Measurements from ENCODE around the gene NEFH. TPM values are rescaled to one million over a fixed set of nuclear protein-coding genes. Genes with fewer than 3 reads are reported as not detected.
"Not testable (repeated sequence)": the region's sequence is repeated elsewhere in the genome, so short reads cannot be mapped to it uniquely, and the experiment has no call there.

NEFH gene
- polyA plus RNA-seq, 3 donors: 0.22 to 0.56 (median 0.36) TPM

GRCh38 chr22:29485448-29485847 is 5.4 kb downstream of the NEFH start:
- H3K27ac ChIP-seq (ENCODE audit: low read depth, low read length): no peak overlapping the region

DNA sequence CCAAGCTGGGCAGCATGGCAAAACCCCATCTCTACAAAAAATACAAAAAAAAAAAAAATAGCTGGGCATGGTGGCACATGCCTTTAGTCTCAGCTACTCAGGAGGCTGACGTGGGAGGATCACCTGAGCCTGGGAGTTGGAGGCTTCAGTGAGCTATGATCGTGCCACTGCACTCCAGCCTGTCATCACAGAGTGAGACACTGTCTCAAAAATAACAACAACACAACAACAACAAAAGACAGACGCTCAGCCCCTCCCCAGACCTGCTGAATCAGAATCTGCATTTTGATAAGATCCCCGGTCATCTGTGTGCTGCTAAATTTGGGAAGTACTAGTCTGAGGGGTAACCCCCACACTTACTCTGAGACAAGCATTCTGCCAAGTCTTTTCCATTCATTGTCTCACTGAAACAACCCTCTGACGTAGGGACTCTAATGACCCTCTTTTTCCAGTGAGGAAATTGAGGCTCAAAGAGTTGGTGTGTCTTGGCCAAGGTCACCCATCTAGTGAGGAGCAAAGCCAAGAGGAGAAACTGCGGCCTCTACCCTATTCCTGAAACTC is 7.5 kb downstream of the NEFH start:
- no peak overlapping the region for H3K27ac ChIP-seq (ENCODE audit: low read depth, low read length)
- 83 to 89% (median 87%) methylated on average over 6 of the region's 6 CpGs for WGBS, 3 donors

More at GRCh38 chr22:29485448-29485847, 5.4 kb downstream of the NEFH start:
- 91 to 96% (median 93%) methylated on average over 8 of the region's 8 CpGs for WGBS, 3 donors

DNA sequence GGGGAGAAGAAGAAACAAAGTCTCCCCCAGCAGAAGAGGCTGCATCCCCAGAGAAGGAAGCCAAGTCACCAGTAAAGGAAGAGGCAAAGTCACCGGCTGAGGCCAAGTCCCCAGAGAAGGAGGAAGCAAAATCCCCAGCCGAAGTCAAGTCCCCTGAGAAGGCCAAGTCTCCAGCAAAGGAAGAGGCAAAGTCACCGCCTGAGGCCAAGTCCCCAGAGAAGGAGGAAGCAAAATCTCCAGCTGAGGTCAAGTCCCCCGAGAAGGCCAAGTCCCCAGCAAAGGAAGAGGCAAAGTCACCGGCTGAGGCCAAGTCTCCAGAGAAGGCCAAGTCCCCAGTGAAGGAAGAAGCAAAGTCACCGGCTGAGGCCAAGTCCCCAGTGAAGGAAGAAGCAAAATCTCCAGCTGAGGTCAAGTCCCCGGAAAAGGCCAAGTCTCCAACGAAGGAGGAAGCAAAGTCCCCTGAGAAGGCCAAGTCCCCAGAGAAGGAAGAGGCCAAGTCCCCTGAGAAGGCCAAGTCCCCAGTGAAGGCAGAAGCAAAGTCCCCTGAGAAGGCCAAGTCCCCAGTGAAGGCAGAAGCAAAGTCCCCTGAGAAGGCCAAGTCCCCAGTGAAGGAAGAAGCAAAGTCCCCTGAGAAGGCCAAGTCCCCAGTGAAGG is 9.2 kb downstream of the NEFH start:
- 53 to 93% (median 59%) methylated on average over 8 of the region's 8 CpGs for WGBS, 3 donors
- not testable (repeated sequence) for H3K27ac ChIP-seq (ENCODE audit: low read depth, low read length)

DNA sequence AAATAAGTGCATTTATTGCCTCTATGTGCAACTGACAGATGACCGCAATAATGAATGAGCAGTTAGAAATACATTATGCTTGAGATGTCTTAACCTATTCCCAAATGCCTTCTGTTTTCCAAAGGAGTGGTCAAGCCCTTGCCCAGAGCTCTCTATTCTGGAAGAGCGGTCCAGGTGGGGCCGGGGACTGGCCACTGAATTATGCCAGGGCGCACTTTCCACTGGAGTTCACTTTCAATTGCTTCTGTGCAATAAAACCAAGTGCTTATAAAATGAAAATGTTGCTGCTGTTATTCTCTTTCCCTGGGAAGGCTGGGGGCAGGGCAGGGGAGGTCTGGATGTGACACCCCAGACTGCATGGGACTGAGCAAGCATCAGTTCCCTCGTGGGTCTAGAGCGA is 11.0 kb downstream of the NEFH start:
- H3K27ac ChIP-seq (ENCODE audit: low read depth, low read length): no peak overlapping the region
- 85 to 96% (median 94%) methylated on average over 6 of the region's 6 CpGs for WGBS, 3 donors

DNA sequence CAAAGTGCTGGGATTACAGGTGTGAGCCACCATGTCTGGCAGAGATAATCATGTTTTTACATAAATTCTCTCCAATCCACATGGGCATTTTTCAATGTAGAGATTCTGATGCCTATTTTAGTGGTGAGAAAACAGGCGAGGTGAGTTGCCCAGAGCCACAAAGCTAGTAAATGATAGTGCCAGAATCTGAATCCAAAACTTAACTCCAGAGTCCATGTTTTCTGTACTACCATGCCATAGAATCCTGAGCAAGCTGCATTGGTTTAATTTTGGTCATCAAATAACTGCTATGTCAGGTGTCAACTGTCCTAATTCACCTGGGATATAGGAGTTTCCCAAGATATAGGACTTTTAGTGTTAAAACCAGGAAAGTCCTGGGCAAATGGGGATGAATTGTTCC is 13.6 kb downstream of the NEFH start:
- 90 to 97% (median 97%) methylated on average over 1 of the region's 1 CpG for WGBS, 3 donors
- H3K27ac ChIP-seq (ENCODE audit: low read depth, low read length): no peak overlapping the region

- no peak overlapping the region for H3K27ac ChIP-seq (ENCODE audit: low read depth, low read length)
- WGBS, 3 donors: 71 to 94% (median 94%) methylated on average over 8 of the region's 8 CpGs
Observed at GRCh38 chr22:29499852-29500251, 19.8 kb downstream of the NEFH start.

DNA sequence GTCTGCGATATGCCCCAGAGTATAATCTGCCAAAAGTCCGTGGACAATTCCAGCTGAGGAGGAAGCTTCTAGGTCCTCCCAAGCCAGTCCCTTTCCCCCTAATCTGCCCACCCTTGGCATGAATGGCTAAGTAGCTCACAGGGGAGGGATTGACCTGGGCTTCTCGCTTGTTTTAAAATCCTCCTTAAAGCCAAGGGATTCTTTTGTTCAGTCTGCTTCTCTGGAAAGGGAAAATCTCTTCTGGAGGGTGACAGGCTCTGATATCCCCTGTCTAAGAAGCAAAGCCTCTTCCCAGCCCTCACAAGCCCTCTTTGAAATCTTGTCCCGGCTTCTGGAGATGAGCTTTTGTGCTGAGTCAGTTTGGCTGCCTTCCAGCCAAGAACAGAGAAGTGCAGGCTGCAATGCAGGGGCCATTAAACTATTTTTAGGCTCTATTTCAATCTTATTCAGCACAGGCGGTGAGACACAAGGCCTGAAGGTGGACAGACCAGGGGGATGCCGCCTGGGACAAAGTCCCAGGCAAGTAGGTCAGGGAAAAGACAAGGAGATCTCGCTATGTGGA is 23.9 kb downstream of the NEFH start:
- 52 to 73% (median 55%) methylated on average over 7 of the region's 7 CpGs for WGBS, 3 donors

DNA sequence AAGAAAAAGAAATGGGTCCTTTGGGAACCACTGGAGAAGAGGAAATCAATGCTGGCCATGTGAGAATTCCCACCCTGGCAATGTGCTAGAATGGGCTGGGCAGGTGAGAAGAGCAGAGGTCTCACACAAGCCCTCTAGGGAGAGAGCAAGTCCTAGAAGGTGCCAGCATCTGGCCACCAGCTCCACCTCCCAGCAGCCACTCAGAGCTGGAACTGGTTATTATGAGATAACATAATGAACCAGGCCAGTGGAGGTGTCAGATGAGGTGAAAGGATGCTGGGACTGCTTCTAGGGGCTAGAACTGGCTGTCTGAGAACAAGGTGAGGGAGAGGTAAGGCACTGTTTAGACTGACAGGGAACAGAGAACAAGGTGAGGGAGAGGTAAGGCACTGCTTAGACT is 29.3 kb downstream of the NEFH start:
- no peak overlapping the region for H3K27ac ChIP-seq (ENCODE audit: low read depth, low read length)

More for the DNA sequence above, 23.9 kb downstream of the NEFH start:
- H3K27ac ChIP-seq (ENCODE audit: low read depth, low read length): no peak overlapping the region

- H3K27ac ChIP-seq (ENCODE audit: low read depth, low read length): no peak overlapping the region
- WGBS, 3 donors: 82 to 100% (median 87%) methylated on average over 1 of the region's 1 CpG
Observed at GRCh38 chr22:29509815-29510214, 29.8 kb downstream of the NEFH start.

DNA sequence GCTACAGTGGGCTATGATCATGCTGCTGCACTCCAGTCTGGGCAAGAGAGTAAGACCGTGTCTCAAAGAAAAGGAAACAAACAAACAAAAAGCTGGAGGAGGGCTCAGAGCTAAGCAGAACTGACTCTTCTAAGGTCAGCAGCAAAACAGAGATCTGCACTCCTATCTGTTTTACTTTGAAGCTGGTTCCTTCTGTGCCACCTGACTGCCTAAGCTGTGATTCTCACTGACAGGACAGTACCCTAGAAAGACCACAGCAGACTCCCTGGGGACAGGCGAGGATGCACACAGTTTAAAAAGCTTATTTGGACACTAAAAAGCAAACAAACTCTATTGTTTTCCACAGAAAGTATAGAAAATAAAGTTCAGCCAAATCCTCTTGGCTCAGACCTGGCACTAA is 30.5 kb downstream of the NEFH start:
- H3K27ac ChIP-seq (ENCODE audit: low read depth, low read length): no peak overlapping the region
- 89 to 96% (median 91%) methylated on average over 2 of the region's 2 CpGs for WGBS, 3 donors

DNA sequence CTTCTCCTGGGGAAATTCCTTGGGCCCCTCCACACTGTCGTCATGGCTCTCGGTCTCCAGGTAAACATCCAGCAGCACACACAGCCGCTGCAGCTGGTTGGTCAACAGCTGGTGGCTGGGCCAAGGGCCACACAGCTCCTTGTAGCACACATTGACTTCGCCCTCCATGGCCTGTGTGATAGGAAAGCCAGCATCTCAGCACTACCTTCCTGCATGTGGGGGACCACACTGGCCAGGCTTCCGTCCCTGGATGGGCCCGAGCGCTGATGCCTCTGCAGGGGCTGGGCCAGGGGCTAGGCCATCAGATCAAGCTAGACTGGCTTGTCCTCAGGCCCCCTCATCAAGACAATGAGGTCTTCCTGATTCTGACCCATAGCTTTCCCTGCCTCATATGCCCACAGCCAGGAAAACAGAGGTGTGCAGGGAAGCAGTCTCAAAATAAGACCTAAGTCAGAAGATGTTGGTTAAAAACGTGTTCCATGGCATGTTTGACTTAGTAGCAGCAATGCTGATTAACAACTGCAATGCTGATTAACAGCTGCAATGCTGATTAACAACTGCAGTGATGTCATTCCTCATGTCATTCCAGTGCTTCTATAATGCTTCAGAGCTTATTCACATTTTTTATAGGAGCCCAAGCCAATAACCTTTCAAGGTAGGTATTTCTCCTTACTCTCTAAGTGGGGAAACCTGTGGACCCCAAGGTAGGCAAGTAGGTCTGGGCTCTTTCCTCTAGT is 31.3 kb downstream of the NEFH start:
- 88 to 94% (median 92%) methylated on average over 8 of the region's 8 CpGs for WGBS, 3 donors
- no peak overlapping the region for H3K27ac ChIP-seq (ENCODE audit: low read depth, low read length)

DNA sequence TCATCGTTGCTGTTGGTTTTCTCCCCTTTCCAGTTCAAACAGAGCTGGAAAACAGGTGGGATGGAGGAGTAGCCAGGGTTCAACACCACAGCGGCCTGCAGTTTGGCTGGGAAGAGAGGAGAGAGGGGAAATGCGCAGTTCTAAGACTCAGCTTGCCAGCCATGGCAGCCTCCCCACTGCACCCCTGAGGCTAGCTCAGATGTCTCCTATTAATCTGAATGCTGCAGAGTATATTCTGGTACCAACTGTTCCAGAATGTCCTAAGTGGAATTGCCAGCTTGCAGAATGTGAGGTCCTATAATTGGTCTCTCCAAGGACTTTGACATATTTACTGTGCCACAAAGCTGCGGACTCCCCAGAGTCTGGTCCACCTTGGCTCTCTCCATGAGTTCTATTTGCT is 32.0 kb downstream of the NEFH start:
- WGBS, 3 donors: 71 to 79% (median 73%) methylated on average over 4 of the region's 4 CpGs
- no peak overlapping the region for H3K27ac ChIP-seq (ENCODE audit: low read depth, low read length)

GRCh38 chr22:29517215-29517908 is 37.3 kb downstream of the NEFH start:
- WGBS, 3 donors: 35 to 85% (median 83%) methylated on average over 5 of the region's 5 CpGs

GRCh38 chr22:29518427-29518826 is 38.4 kb downstream of the NEFH start:
- no peak overlapping the region for H3K27ac ChIP-seq (ENCODE audit: low read depth, low read length)
- WGBS, 3 donors: 93 to 94% (median 94%) methylated on average over 5 of the region's 5 CpGs

More at GRCh38 chr22:29517215-29517908, 37.3 kb downstream of the NEFH start:
- H3K27ac ChIP-seq (ENCODE audit: low read depth, low read length): no peak overlapping the region

DNA sequence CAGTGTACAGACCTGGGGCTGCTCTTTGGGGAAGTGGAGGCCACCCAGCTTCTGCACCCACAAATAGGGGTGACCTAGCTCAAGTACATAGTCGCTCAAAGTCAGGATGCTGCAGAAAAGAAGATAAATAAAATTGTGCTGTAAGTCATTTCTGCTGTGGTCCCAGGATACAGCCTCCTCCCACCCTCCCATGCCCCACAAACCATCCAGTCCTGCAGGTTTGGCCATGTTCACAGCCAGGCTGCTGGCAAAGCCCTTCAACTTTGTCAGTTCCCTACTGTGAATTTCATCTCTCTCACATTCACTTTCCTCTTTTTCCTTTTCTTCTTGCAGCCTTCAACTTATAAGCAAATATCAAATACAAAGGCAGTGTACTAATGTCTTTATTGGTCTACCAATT is 40.0 kb downstream of the NEFH start:
- H3K27ac ChIP-seq (ENCODE audit: low read depth, low read length): no peak overlapping the region
- 94 to 100% (median 100%) methylated on average over 1 of the region's 1 CpG for WGBS, 3 donors

GRCh38 chr22:29520851-29521250 is 40.8 kb downstream of the NEFH start:
- 78 to 84% (median 79%) methylated on average over 4 of the region's 4 CpGs for WGBS, 3 donors
- H3K27ac ChIP-seq (ENCODE audit: low read depth, low read length): no peak overlapping the region

GRCh38 chr22:29521526-29521925 is 41.5 kb downstream of the NEFH start:
- no peak overlapping the region for H3K27ac ChIP-seq (ENCODE audit: low read depth, low read length)
- WGBS, 3 donors: 95 to 99% (median 95%) methylated on average over 7 of the region's 7 CpGs

DNA sequence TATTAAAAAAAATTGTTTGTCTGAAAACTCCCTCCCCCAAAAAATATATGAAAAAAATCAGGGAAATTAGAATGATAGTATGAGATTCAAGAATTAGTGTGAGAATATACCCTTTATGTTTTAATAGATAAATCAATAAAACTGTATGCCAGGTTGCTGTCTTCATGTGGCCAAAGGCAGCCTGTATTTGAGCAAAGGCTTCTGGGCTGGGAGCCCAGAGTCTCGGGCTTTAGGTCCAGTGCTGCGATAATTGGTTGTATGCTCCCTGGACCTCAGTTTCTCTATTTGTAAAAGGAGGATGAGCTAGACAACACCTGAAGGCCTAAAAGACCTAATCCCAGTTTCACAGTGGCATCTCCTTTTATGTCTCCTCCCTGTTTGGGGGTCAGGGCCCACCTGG is 43.7 kb downstream of the NEFH start:
- no peak overlapping the region for H3K27ac ChIP-seq (ENCODE audit: low read depth, low read length)
- WGBS, 3 donors: 71 to 90% (median 88%) methylated on average over 2 of the region's 2 CpGs
